Measurements from ENCODE around the gene PTPRN2.

The PTPRN2 gene

GRCh38 chr7:158487631-158488151 lies 99.9 kb downstream of the PTPRN2 start:
- no peak for DNase-seq

DNA sequence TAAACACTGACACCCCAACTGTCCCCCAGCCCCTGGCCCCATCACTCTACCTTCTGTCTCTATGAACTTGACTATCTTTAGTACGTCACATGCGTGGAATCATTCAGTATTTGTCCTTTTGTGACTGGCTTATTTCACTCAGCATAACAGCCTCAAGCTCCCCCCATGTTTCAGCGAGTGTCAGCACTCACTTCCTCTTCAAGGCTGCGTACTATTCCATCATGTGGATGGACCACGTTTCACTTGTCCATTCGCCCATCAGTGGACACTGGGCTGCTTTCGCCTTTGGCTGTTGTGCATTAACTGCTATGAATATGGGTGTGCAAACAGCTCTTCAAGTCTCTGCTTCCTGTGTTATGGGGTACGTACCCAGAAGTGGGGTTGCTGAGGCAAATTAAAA lies 100.7 kb downstream of the PTPRN2 start:
- DNase-seq, result no peak

GRCh38 chr7:158484801-158485531 lies 102.7 kb downstream of the PTPRN2 start:
- DNase-seq, result no peak

GRCh38 chr7:158482480-158482879 lies 105.1 kb downstream of the PTPRN2 start:
- DNase-seq, result no peak

GRCh38 chr7:158479664-158480025 lies 108.0 kb downstream of the PTPRN2 start:
- DNase-seq, result no peak

GRCh38 chr7:158479021-158479663 lies 108.5 kb downstream of the PTPRN2 start:
- no peak for DNase-seq

DNA sequence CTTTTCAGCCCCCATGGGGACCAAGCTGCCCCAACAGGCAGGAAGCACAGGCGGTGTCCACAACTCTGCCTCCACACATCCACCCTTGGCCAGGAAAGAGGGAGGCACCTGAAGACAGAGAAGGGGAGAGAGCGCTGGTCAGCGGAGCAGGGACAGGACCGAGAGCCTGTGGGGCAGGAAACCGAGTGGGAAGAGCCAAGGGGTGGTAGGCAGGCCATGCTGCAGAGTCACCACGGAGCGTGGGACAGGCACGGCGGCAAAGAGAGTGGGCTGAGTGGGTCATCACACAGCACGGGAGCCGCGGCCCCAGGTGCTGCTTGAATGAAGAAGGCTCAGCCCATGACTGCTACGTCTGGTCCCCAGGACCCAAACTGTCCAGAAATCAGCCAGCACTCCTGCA lies 109.8 kb downstream of the PTPRN2 start:
- DNase-seq, result no peak

DNA sequence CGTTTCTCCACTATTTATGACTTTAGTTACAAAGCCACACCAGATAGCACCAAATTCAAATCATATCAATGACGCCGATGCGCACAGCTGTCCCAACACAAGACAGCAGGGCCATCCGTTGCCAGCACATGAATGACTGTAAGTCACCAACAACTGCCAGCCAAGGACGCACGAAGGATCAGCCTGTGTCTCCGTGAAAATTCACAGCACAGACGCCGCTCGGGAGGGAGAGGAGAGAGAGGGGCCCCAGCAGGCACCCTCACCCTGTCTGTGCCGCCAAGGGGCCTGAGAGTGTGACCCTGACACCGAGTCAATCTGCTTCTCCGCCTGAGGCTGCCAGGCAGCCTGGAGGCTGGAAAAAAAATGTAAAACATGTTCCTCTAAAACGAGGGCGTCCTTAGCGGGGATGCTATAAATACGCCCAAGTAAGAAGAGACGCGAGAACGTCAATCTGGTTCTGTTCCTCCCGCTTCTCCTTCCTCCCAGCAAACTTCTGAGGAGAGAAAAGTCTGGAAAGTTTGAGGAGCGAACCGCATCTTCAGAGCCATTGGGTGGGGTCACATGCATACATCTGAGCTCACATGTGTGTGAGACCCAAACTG lies 111.2 kb downstream of the PTPRN2 start:
- DNase-seq, result no peak

GRCh38 chr7:158475679-158476052 lies 112.0 kb downstream of the PTPRN2 start:
- no peak for DNase-seq

GRCh38 chr7:158475036-158475678 lies 112.5 kb downstream of the PTPRN2 start:
- no peak for DNase-seq

DNA sequence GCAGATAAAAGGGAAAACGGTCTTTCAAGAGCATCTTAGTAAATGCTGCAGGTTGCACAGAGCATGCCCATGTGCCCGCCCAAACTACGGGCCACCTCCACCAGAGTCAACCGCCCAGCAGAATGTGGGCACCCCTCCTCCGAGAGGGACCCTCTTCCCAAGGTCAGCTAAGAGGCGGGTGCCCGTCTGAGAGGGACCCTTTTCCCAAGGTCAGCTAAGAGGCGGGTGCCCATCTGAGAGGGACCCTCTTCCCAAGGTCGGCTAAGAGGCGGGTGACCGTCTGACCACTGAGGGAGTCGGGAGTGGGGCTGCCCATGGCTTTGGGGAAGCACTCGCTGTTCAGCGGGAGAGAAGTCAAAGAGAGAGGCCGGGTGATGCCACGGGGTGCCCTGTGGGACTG lies 113.1 kb downstream of the PTPRN2 start:
- no peak for DNase-seq

DNA sequence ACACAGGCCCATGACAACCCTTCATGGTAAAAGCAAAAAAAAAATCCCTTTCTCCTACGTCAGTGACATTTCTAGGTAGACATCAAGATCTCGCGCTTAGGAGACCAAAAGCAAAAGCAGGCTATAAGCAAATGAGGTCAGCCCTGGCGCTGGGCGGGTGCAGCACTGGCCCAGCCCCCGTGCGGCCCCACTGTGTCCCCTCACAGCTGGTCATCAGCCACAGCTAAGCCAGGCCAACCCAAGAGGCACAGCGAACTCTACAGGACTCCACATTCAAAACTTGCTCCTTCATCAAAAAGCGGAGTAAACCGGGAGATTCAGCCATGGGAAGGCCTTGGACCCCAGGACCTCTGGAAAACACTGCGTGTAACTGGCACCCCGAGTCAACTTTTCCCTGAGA lies 113.7 kb downstream of the PTPRN2 start:
- no peak for DNase-seq

GRCh38 chr7:158473221-158473620 lies 114.4 kb downstream of the PTPRN2 start:
- no peak for DNase-seq

- DNase-seq, result no peak
These were observed 115.0 kb downstream of the PTPRN2 start for GRCh38 chr7:158472596-158472995.

DNA sequence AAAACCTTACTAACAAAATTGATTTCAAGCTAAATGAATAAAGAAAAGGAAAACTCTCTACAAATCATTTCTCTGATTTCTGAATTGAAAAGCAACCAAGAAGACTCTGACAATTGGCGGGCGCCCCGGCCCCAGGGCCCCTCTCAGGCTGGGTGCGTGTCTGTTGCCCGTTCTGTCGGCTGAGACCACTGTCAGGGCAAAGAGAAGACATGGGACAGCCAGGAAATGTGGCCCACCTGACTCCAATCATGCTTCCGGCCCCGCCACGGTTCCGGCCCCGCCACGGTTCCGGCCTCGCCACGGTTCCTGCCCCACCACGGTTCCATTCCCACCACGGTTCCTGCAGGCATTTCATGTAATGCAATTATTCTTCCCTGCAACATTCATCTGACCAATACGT lies 115.9 kb downstream of the PTPRN2 start:
- DNase-seq, result no peak

DNA sequence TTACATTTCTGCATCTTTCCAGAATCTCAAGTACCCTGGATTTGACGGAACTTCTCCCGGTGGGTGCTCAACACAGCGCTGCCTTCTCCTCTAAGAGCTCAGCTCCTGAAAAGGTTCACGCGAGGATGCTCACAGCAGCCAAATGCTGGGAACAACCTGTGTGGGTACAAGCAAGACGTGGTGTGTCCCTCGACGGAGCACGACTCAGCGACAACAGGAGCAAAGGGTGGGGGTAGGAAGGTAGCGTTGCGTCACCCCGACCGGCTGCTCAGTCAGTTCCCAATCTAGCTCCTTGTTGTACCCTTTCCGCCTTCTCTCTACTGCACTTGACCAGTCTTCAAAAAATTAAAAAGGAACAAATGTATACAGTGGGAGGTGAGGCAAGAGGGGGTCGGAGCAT lies 117.3 kb downstream of the PTPRN2 start:
- DNase-seq, result no peak

DNA sequence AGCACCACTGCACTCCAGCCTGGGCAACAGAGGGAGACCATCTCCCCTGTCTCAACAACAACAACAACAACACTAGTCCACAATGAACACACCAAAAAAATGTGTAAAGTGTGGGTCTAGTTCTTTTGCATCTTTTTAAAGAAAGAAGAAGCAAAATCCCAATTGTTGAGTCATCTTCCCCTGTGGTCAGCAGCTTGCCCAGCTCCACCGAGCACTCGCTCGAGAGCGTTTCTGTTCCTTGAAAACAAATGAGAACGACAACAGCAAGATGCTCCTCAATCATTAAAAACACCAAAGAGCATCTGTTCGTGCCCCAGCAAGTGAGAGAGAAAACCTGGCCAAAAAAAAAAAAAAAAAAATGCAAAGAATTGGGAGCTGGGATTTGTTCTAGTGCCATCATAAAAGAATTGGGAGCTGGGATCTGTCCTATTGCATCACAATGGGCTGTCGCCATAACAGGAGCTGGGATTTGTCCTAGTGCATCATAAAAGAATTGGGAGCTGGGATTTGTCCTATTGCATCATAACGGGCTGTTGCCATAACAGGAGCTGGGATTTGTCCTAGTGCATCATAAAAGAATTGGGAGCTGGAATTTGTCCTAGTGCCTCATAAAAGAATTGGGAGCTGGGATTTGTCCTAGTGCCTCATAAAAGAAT lies 118.1 kb downstream of the PTPRN2 start:
- DNase-seq, result no peak

DNA sequence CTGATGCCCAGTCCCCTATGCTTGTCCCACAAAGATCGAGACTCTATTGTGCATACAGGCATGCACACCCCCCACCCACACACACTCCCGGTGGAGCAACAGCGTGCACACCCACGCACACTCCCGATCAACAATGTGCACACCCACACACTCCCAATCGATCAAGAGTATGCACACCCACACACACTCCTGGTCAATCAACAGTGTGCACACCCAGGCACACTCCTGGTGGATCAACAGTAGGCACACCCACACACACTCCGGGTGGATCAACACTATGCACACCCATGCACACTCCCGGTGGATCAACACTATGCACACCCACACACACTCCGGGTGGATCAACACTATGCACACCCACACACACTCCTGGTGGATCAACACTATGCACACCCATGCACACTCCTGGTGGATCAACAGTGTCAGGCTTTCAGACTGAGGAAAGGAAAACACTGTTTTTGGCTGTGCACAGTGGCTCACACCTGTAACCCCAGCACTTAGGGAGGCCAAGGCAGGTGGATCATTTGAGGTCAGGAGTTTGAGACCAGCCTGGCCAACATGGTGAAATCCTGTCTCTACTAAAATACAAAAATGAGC lies 118.8 kb downstream of the PTPRN2 start:
- no peak for DNase-seq

DNA sequence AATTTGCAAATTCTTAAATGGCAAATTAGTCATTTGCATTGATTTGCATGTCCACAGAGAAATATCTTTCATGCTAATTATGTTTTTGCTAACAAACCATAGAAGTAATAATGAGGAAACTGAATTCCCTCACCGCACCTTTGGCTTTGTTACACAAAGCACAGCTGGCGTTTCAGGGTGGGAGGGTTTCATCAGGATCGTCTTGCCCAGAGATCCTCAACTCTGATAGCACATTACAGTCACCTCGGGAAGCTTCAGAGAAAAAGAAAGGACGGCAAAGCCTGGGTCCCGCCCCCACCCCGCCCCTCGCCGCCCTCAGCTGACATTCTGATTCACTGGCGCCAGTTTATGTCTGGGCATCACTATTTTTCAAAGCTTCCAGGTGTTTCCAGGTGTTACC lies 119.4 kb downstream of the PTPRN2 start:
- no peak for DNase-seq

GRCh38 chr7:158467562-158467961 lies 120.1 kb downstream of the PTPRN2 start:
- no peak for DNase-seq

DNA sequence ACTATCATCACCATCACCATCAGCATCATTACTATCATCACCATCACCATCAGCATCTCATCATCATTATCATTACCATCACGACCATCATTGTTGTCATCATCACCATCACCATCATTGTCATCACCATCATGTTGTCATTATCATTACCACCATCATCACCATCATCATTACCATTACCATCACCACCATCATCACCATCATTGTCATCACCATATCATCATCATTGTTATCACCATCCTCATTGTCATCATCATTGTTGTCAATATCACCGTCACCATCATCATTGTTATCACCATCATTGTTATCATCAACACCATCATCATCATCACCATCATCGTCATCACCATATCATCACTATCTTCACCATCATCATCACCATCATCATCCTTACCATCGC lies 124.3 kb downstream of the PTPRN2 start:
- no peak for DNase-seq

DNA sequence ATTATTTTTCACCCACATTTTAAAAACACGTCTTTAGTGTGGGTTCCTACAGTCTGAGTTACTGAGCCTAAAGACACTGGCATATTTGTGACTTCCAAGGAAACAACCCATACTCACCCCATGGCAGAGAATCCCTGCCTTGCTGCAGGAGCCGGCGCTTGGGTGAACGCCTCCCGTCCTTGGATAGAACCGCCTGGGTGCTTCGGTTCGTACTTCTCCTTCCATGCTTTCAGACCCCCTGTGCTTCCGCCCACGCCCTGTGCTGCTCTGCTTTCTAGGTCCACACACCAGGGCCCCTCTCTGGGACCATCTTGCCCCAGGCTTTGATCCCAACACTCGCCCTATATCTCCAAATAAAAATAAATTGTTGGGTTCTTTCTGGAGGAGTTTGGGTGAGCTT lies 125.8 kb downstream of the PTPRN2 start:
- DNase-seq, result no peak

GRCh38 chr7:158460665-158461064 lies 127.0 kb downstream of the PTPRN2 start:
- no peak for DNase-seq
